ENCODE data around the gene GPR135. TPM values are rescaled to one million over a fixed set of nuclear protein-coding genes. Genes with fewer than 3 reads are reported as not detected.

Gene GPR135, protein sequence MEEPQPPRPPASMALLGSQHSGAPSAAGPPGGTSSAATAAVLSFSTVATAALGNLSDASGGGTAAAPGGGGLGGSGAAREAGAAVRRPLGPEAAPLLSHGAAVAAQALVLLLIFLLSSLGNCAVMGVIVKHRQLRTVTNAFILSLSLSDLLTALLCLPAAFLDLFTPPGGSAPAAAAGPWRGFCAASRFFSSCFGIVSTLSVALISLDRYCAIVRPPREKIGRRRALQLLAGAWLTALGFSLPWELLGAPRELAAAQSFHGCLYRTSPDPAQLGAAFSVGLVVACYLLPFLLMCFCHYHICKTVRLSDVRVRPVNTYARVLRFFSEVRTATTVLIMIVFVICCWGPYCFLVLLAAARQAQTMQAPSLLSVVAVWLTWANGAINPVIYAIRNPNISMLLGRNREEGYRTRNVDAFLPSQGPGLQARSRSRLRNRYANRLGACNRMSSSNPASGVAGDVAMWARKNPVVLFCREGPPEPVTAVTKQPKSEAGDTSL
- total RNA-seq (2022) (5.5 and 6.3 TPM in 2 replicates), Bru-seq, nascent RNA (percentile 66 among the genes with signal in this experiment), BruChase-seq, experiment 1, labeled RNA remaining after a 6-hour chase (percentile 84 among the genes with signal in this experiment), BruChase-seq, experiment 2, labeled RNA remaining after a 2-hour chase (percentile 91 among the genes with signal in this experiment)
- long read RNA-seq, partial matches to known transcripts = 0 of 1 reads
- long read RNA-seq, other reads (novel, unspliced or antisense) = 1 of 1 reads

GRCh38 chr14:59465316-59466135, at the start of gene GPR135:
GPR135 (minus strand) TSS chr14:59465380; CDS start chr14:59465226, 154 bp downstream.
- no peaks in the 10 kb centered on the region for H3K4me1 Mint-ChIP-seq (ENCODE audit: low read depth, unreplicated experiment)
- TF ChIP-seq, protein P1, sequence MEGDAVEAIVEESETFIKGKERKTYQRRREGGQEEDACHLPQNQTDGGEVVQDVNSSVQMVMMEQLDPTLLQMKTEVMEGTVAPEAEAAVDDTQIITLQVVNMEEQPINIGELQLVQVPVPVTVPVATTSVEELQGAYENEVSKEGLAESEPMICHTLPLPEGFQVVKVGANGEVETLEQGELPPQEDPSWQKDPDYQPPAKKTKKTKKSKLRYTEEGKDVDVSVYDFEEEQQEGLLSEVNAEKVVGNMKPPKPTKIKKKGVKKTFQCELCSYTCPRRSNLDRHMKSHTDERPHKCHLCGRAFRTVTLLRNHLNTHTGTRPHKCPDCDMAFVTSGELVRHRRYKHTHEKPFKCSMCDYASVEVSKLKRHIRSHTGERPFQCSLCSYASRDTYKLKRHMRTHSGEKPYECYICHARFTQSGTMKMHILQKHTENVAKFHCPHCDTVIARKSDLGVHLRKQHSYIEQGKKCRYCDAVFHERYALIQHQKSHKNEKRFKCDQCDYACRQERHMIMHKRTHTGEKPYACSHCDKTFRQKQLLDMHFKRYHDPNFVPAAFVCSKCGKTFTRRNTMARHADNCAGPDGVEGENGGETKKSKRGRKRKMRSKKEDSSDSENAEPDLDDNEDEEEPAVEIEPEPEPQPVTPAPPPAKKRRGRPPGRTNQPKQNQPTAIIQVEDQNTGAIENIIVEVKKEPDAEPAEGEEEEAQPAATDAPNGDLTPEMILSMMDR (IDR thresholded peaks at IDR 0.05; ENCODE audit: unreplicated experiment) = no peak

GRCh38 chr14:59511916-59512575, 46.9 kb upstream of the GPR135 start:
- intact Hi-C loops (cut with micrococcal nuclease; ENCODE audit: unreplicated experiment) = no loop called here
- H3K4me1 Mint-ChIP-seq (ENCODE audit: low read depth, unreplicated experiment) = no peaks in the 10 kb centered on the region
- no peaks in the 10 kb centered on the region for H3K9me3 Mint-ChIP-seq (ENCODE audit: low read depth, unreplicated experiment)
- peak; percentile 24 for DNase-seq
- H3K4me3 Mint-ChIP-seq (ENCODE audit: low read depth, unreplicated experiment) = no peak overlapping the region
- H3K27ac Mint-ChIP-seq (ENCODE audit: unreplicated experiment) = no peak overlapping the region
- TF ChIP-seq, protein P1 (IDR thresholded peaks at IDR 0.05; ENCODE audit: unreplicated experiment) = no peak
- CTCF ChIA-PET = interaction anchor here (0.6 to 1.3 kb wide), 6 partner anchors 28 to 1152 kb away, joined by 3 to 6 read pairs (median 4); partner anchors contain the start of genes CCDC175, JKAMP and L3HYPDH
- H3K36me3 Mint-ChIP-seq (ENCODE audit: insufficient read depth, unreplicated experiment) = no peaks in the 10 kb centered on the region
- no TSS peak for BruUV-seq (replicated peaks)
- peaks cover 32% of the 10 kb centered on the region for H3K27me3 Mint-ChIP-seq (ENCODE audit: unreplicated experiment)

More at GRCh38 chr14:59465316-59466135, at the start of gene GPR135:
- Mint-ChIP-seq H3K27me3 (ENCODE audit: unreplicated experiment) (no peaks in the 10 kb centered on the region), H3K4me3 (ENCODE audit: low read depth, unreplicated experiment) (peak within 1 kb of the TSS; percentile 78), H3K36me3 (ENCODE audit: insufficient read depth, unreplicated experiment) (peaks cover 12% of the 10 kb centered on the region), H3K27ac (ENCODE audit: unreplicated experiment) (peak within 1 kb of the TSS; percentile 32), H3K9me3 (ENCODE audit: low read depth, unreplicated experiment) (no peaks in the 10 kb centered on the region)
- CTCF ChIA-PET = no interaction called here
- no peak for DNase-seq
- BruUV-seq (replicated peaks) = no TSS peak
- intact Hi-C loops (cut with micrococcal nuclease; ENCODE audit: unreplicated experiment) = no loop called here

GRCh38 chr14:59510966-59511365, 45.8 kb upstream of the GPR135 start:
- no peak for DNase-seq
- BruUV-seq (replicated peaks) = no TSS peak
- H3K27ac Mint-ChIP-seq (ENCODE audit: unreplicated experiment) = no peak overlapping the region
- CTCF ChIA-PET = interaction anchor here (1.3 kb wide), 1 partner anchor 66 kb away, joined by 4 read pairs; no protein-coding TSS in a partner anchor
- intact Hi-C loops (cut with micrococcal nuclease; ENCODE audit: unreplicated experiment) = no loop called here
- H3K4me3 Mint-ChIP-seq (ENCODE audit: low read depth, unreplicated experiment) = no peak overlapping the region
- H3K9me3 Mint-ChIP-seq (ENCODE audit: low read depth, unreplicated experiment) = no peaks in the 10 kb centered on the region
- TF ChIP-seq, protein P1 (IDR thresholded peaks at IDR 0.05; ENCODE audit: unreplicated experiment) = no peak
- no peaks in the 10 kb centered on the region for H3K4me1 Mint-ChIP-seq (ENCODE audit: low read depth, unreplicated experiment)
- H3K36me3 Mint-ChIP-seq (ENCODE audit: insufficient read depth, unreplicated experiment) = no peaks in the 10 kb centered on the region
- H3K27me3 Mint-ChIP-seq (ENCODE audit: unreplicated experiment) = peaks cover 23% of the 10 kb centered on the region

Data from Calu3 (cell line).